Activated B cell treated with CpG ODN at 0.5 μM for 24 hours (primary cell): ENCODE measurements around the gene UQCC2. TPM values are rescaled to one million over a fixed set of nuclear protein-coding genes. Genes with fewer than 3 reads are reported as not detected.

Experiments used
- ATAC-seq: fragments of 200-7000 bp; cut with Tn5 transposase; one replicate; pipeline ENCODE4 v1.10.0; 2021; ENCODE audit warnings: low read depth, mild to moderate bottlenecking, moderate library complexity
- CTCF ChIA-PET: fragments of 350-600 bp; sonication (Branson Sonifier 250); formaldehyde crosslinking; loops from one replicate; lab custom pipeline; 2021; ENCODE audit warnings: antibody characterized with exemption; lab: Charles Lee
- POLR2A ChIA-PET: fragments of 350-600 bp; sonication (Branson Sonifier 250); formaldehyde crosslinking; loops from one replicate; lab custom pipeline; 2021; ENCODE audit warnings: antibody characterized with exemption; lab: Charles Lee
- DNase-seq: peaks from one replicate; pipeline ENCODE4 v3.0.0; 2022
- H3K27ac Mint-ChIP-seq: one replicate; pipeline ENCODE4 v1.8.0; 2020; ENCODE audit warnings: mixed read lengths
- H3K27me3 Mint-ChIP-seq: one replicate; pipeline ENCODE4 v1.8.0; 2021; ENCODE audit warnings: mixed read lengths
- H3K36me3 Mint-ChIP-seq: one replicate; pipeline ENCODE4 v1.8.0; 2021; ENCODE audit warnings: low read depth, mixed read lengths
- H3K4me1 Mint-ChIP-seq: one replicate; pipeline ENCODE4 v1.8.0; 2021; ENCODE audit warnings: mixed read lengths
- H3K4me3 Mint-ChIP-seq: one replicate; pipeline ENCODE4 v1.8.0; 2020; ENCODE audit warnings: mild to moderate bottlenecking, mixed read lengths
- H3K9me3 Mint-ChIP-seq: one replicate; pipeline ENCODE4 v1.8.0; 2020; ENCODE audit warnings: mixed read lengths
- intact Hi-C: fragments of 100-400 bp; cut with micrococcal nuclease; formaldehyde crosslinking; loops from one replicate; pipeline ENCODE4 v1.15.1; 2024
- total RNA-seq: library from RNA; stranded (reverse); gene quantifications from 2 replicates; pipeline ENCODE4 v1.2.3, GENCODE V29; 2022
- TF ChIP-seq, protein P1 (sequence below): fragments of 200-600 bp; IDR thresholded peaks from one replicate; pipeline ENCODE4 v1.8.0; 2022; ENCODE audit warnings: antibody characterized with exemption, mild to moderate bottlenecking

The UQCC2 gene
- total RNA-seq, 1 donor from 2014 or later, result 26.2 TPM

DNA sequence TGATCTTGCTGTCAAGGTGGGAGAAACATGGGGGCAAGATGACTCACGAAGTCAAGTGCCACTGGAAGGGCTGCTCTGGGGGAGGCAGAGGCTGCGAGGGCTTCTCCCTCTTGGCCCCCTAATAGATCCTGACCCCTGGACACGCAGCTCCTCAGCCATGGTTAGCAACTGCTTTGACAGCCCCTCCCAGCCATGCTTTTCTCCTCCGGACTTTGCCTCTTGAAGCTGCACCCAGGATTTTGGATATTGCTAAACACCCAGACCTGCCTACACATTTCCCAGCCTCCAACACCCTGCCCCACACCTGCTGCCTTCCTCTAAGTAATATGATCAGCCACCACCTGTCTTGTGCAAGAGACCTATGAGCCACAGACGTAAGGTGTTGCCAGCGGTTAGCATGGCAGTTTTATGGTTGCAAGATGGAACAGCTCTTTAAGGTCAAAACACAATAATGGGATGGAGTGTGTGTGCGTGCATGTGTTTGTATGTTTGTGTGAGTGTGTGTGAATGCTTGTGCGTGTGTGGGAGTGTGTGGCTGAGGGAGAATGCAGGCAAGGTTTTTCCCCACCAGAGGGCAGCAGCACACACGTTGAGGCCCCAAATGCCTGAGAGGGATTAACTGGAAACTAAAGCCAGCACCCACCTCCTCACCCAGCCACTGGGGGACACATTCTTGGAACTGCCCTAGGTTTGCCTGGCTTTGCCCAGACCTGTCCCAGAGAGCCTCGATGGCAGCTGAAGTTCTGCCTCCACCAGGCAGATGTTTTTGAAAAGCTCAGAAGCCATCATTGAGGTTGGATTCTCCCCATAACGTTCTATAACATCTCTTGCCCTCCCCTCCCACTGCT is 32.7 kb upstream of the UQCC2 start:
- TF ChIP-seq, protein P1, sequence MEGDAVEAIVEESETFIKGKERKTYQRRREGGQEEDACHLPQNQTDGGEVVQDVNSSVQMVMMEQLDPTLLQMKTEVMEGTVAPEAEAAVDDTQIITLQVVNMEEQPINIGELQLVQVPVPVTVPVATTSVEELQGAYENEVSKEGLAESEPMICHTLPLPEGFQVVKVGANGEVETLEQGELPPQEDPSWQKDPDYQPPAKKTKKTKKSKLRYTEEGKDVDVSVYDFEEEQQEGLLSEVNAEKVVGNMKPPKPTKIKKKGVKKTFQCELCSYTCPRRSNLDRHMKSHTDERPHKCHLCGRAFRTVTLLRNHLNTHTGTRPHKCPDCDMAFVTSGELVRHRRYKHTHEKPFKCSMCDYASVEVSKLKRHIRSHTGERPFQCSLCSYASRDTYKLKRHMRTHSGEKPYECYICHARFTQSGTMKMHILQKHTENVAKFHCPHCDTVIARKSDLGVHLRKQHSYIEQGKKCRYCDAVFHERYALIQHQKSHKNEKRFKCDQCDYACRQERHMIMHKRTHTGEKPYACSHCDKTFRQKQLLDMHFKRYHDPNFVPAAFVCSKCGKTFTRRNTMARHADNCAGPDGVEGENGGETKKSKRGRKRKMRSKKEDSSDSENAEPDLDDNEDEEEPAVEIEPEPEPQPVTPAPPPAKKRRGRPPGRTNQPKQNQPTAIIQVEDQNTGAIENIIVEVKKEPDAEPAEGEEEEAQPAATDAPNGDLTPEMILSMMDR, result no peak
- Mint-ChIP-seq H3K27ac (no peak overlapping the region), H3K27me3 (peaks cover 21% of the 10 kb centered on the region), H3K9me3 (no peaks in the 10 kb centered on the region), H3K4me3 (no peak overlapping the region), H3K4me1 (peaks cover 2% of the 10 kb centered on the region), H3K36me3 (no peaks in the 10 kb centered on the region)
- ChIA-PET POLR2A (interaction anchor here (1.1 kb wide), 1 partner anchor 33 kb away, joined by 3 read pairs; no protein-coding TSS in a partner anchor), CTCF (interaction anchor here (0.6 to 2.9 kb wide), 14 partner anchors 10 to 415 kb away, joined by 3 to 23 read pairs (median 3); partner anchors contain the start of gene UQCC2)
- ATAC-seq (peak; percentile 90), DNase-seq (peak; percentile 57)
- intact Hi-C loops, result loop anchor here (1.0 kb wide), 5 partner anchors 33 to 410 kb away; partner anchors contain the start of gene UQCC2

DNA sequence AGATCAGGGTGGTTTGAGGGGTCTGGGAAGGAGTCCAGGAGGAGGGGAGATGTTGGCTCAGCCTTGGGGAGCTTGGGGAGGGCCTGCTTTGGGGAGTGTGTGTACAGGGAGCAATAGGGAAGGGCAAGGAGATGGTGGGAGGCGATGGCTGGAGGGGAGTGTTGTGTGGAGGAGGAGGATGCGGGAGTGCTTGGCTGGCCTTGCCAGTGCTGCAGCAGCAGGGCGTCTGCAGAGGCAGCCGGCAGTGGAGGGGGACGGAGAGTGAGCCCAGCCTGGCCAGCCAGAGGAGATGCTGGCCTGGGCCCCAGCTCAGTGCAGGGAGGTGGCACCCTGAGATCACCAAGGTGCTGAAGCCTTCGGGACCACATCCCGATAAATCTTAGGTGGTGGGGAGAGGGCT is 31.3 kb upstream of the UQCC2 start:
- Mint-ChIP-seq H3K27me3 (peaks cover 18% of the 10 kb centered on the region), H3K36me3 (no peaks in the 10 kb centered on the region), H3K4me1 (peaks cover 2% of the 10 kb centered on the region), H3K27ac (no peak overlapping the region), H3K9me3 (no peaks in the 10 kb centered on the region), H3K4me3 (no peak overlapping the region)
- CTCF ChIA-PET, result interaction anchor here (1.2 to 2.9 kb wide), 4 partner anchors 15 to 413 kb away, joined by 3 to 23 read pairs (median 4); partner anchors contain the start of gene UQCC2
- intact Hi-C loops, result no loop called here
- ATAC-seq, result no peak
- POLR2A ChIA-PET, result no interaction called here
- DNase-seq, result no peak
- TF ChIP-seq, protein P1, result no peak

DNA sequence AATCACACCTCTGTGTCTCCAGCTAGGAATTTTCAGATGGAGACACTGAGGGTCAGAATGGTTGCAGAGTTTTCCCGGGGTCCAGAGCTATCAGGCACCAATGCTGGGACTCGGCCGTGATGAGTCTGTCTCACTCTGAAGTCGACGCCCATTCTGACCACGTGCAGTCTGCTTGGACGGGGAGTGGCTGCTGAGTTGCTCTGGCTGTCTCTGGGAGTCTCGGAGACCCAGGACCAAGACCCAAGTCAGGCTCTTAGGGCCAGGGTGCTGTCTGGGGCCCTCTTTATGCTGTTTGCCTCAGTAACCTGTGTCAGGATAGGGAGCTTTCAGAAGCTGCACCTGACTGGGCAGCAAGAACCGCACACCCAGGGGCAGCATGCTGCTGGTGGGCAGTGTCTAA is 30.6 kb upstream of the UQCC2 start:
- H3K36me3 Mint-ChIP-seq, result no peaks in the 10 kb centered on the region
- POLR2A ChIA-PET, result interaction anchor here (0.7 kb wide), 1 partner anchor 53 kb away, joined by 4 read pairs; no protein-coding TSS in a partner anchor
- intact Hi-C loops, result no loop called here

DNA sequence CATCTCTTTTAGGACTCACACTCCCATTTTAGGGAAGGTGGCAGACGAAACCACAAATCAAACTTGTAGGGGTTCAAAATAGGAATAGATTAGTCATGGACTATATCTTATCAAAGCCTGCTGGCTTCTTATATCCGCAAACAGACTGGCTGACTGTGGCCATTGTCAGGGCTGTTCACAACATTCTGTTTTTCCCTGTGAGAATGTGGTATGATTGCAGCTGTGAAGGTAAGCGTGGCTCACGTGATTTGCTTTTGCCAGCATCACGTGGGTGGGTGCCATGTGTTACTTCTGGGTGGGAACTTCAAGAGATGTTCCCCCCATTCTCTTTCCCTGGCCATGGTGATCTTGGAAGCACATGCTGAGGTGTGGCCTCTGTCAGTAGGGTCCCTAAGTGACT is 29.3 kb upstream of the UQCC2 start:
- CTCF ChIA-PET, result no interaction called here
- intact Hi-C loops, result no loop called here
- H3K4me3 Mint-ChIP-seq, result no peak overlapping the region

More for the DNA sequence above, 30.6 kb upstream of the UQCC2 start:
- H3K27ac Mint-ChIP-seq, result no peak overlapping the region
- CTCF ChIA-PET, result interaction anchor here (2.9 kb wide), 1 partner anchor 31 kb away, joined by 23 read pairs; the partner anchor contains the start of gene UQCC2
- peaks cover 2% of the 10 kb centered on the region for H3K4me1 Mint-ChIP-seq
- no peak for DNase-seq
- TF ChIP-seq, protein P1, result no peak
- no peak overlapping the region for H3K4me3 Mint-ChIP-seq
- no peaks in the 10 kb centered on the region for H3K9me3 Mint-ChIP-seq
- no peak for ATAC-seq
- peaks cover 14% of the 10 kb centered on the region for H3K27me3 Mint-ChIP-seq

More for the DNA sequence above, 29.3 kb upstream of the UQCC2 start:
- TF ChIP-seq, protein P1, result no peak
- Mint-ChIP-seq H3K27ac (no peak overlapping the region), H3K36me3 (no peaks in the 10 kb centered on the region), H3K27me3 (peaks cover 11% of the 10 kb centered on the region), H3K9me3 (no peaks in the 10 kb centered on the region), H3K4me1 (peaks cover 2% of the 10 kb centered on the region)
- DNase-seq (no peak), ATAC-seq (no peak)
- POLR2A ChIA-PET, result no interaction called here
